ENCODE data around the gene HASPIN.
"Not testable (repeated sequence)": the region's sequence is repeated elsewhere in the genome, so short reads cannot be mapped to it uniquely, and the experiment has no call there.

Gene HASPIN

GRCh38 chr17:3693829-3694231 lies 29.9 kb upstream of the HASPIN start:
- in situ Hi-C loops (cut with HindIII; ENCODE audit: low pct_ligation_motif_present, low pct_unique_long_range_greater_than_20kb, low sequenced_read_pairs): no loop called here
- DNase-seq: no peak

GRCh38 chr17:3695129-3695722 lies 28.5 kb upstream of the HASPIN start:
- peak; percentile 50 for DNase-seq
- in situ Hi-C loops (cut with HindIII; ENCODE audit: low pct_ligation_motif_present, low pct_unique_long_range_greater_than_20kb, low sequenced_read_pairs): no loop called here

- DNase-seq: peak; percentile 34
- in situ Hi-C loops (cut with HindIII; ENCODE audit: low pct_ligation_motif_present, low pct_unique_long_range_greater_than_20kb, low sequenced_read_pairs): no loop called here
Observed at GRCh38 chr17:3695723-3696411, 27.8 kb upstream of the HASPIN start, which contains the start of gene P2RX5. P2RX5 (minus strand) TSS chr17:3696155; CDS start chr17:3696005, 150 bp downstream.

GRCh38 chr17:3697103-3697476 lies 26.6 kb upstream of the HASPIN start:
- no peak for DNase-seq
- in situ Hi-C loops (cut with HindIII; ENCODE audit: low pct_ligation_motif_present, low pct_unique_long_range_greater_than_20kb, low sequenced_read_pairs): no loop called here

- DNase-seq: no peak
- in situ Hi-C loops (cut with HindIII; ENCODE audit: low pct_ligation_motif_present, low pct_unique_long_range_greater_than_20kb, low sequenced_read_pairs): no loop called here
Observed at GRCh38 chr17:3698139-3698538, 25.6 kb upstream of the HASPIN start.

GRCh38 chr17:3699951-3700350 lies 23.8 kb upstream of the HASPIN start:
- no peak for DNase-seq
- in situ Hi-C loops (cut with HindIII; ENCODE audit: low pct_ligation_motif_present, low pct_unique_long_range_greater_than_20kb, low sequenced_read_pairs): no loop called here

- in situ Hi-C loops (cut with HindIII; ENCODE audit: low pct_ligation_motif_present, low pct_unique_long_range_greater_than_20kb, low sequenced_read_pairs); DNase-seq: not testable (repeated sequence)
Observed at GRCh38 chr17:3702041-3702539, 21.6 kb upstream of the HASPIN start.

GRCh38 chr17:3704931-3705717 lies 18.6 kb upstream of the HASPIN start:
- in situ Hi-C loops (cut with HindIII; ENCODE audit: low pct_ligation_motif_present, low pct_unique_long_range_greater_than_20kb, low sequenced_read_pairs): no loop called here
- no peak for DNase-seq

- DNase-seq; in situ Hi-C loops (cut with HindIII; ENCODE audit: low pct_ligation_motif_present, low pct_unique_long_range_greater_than_20kb, low sequenced_read_pairs): not testable (repeated sequence)
Observed at GRCh38 chr17:3705718-3705984, 18.1 kb upstream of the HASPIN start.

- no peak for DNase-seq
- in situ Hi-C loops (cut with HindIII; ENCODE audit: low pct_ligation_motif_present, low pct_unique_long_range_greater_than_20kb, low sequenced_read_pairs): no loop called here
Observed at GRCh38 chr17:3708366-3708765, 15.3 kb upstream of the HASPIN start.

GRCh38 chr17:3710951-3711383 lies 12.7 kb upstream of the HASPIN start:
- in situ Hi-C loops (cut with HindIII; ENCODE audit: low pct_ligation_motif_present, low pct_unique_long_range_greater_than_20kb, low sequenced_read_pairs): no loop called here

GRCh38 chr17:3712811-3713463 lies 10.8 kb upstream of the HASPIN start:
- no peak for DNase-seq
- in situ Hi-C loops (cut with HindIII; ENCODE audit: low pct_ligation_motif_present, low pct_unique_long_range_greater_than_20kb, low sequenced_read_pairs): no loop called here

More at GRCh38 chr17:3710951-3711383, 12.7 kb upstream of the HASPIN start:
- peak; percentile 59 for DNase-seq

- in situ Hi-C loops (cut with HindIII; ENCODE audit: low pct_ligation_motif_present, low pct_unique_long_range_greater_than_20kb, low sequenced_read_pairs): no loop called here
- DNase-seq: no peak
Observed at GRCh38 chr17:3715296-3715695, 8.4 kb upstream of the HASPIN start.

- in situ Hi-C loops (cut with HindIII; ENCODE audit: low pct_ligation_motif_present, low pct_unique_long_range_greater_than_20kb, low sequenced_read_pairs): no loop called here
- DNase-seq: no peak
Observed at GRCh38 chr17:3718201-3718600, 5.5 kb upstream of the HASPIN start.

- DNase-seq: no peak
- in situ Hi-C loops (cut with HindIII; ENCODE audit: low pct_ligation_motif_present, low pct_unique_long_range_greater_than_20kb, low sequenced_read_pairs): no loop called here
Observed at GRCh38 chr17:3719265-3719664, 4.4 kb upstream of the HASPIN start.

GRCh38 chr17:3722716-3723115 lies 987 bp upstream of the HASPIN start:
- no peak for DNase-seq
- in situ Hi-C loops (cut with HindIII; ENCODE audit: low pct_ligation_motif_present, low pct_unique_long_range_greater_than_20kb, low sequenced_read_pairs): no loop called here

GRCh38 chr17:3723188-3723555 lies 531 bp upstream of the HASPIN start:
- DNase-seq: no peak
- in situ Hi-C loops (cut with HindIII; ENCODE audit: low pct_ligation_motif_present, low pct_unique_long_range_greater_than_20kb, low sequenced_read_pairs): no loop called here

GRCh38 chr17:3724378-3725077 lies 825 bp downstream of the HASPIN start:
- DNase-seq: no peak
- in situ Hi-C loops (cut with HindIII; ENCODE audit: low pct_ligation_motif_present, low pct_unique_long_range_greater_than_20kb, low sequenced_read_pairs): no loop called here

GRCh38 chr17:3727041-3727440 lies 3.3 kb downstream of the HASPIN start:
- in situ Hi-C loops (cut with HindIII; ENCODE audit: low pct_ligation_motif_present, low pct_unique_long_range_greater_than_20kb, low sequenced_read_pairs): no loop called here
- no peak for DNase-seq
